Ovary (tissue), 9 donors: ENCODE results near the gene PA2G4. TPM values are rescaled to one million over a fixed set of nuclear protein-coding genes. Genes with fewer than 3 reads are reported as not detected.
"Not testable (repeated sequence)": the region's sequence is repeated elsewhere in the genome, so short reads cannot be mapped to it uniquely, and the experiment has no call there.

Experiments
- DNase-seq, 5 donors: peaks; one replicate each; pipeline ENCODE4 v3.0.0-alpha.2; 2019 to 2020
- H3K27ac ChIP-seq, 2 donors: fragments of 200-600 bp; one replicate each; pipeline versions ENCODE4 v1.5.1 to v1.8.0; 2019 to 2022
- H3K27me3 ChIP-seq: fragments of 200-600 bp; one replicate; pipeline ENCODE4 v1.8.0; 2022
- H3K36me3 ChIP-seq: fragments of 200-600 bp; sonication (generic); one replicate; pipeline ENCODE4 v1.5.1; 2019
- H3K4me1 ChIP-seq: one replicate; pipeline ENCODE4 v1.8.1; 2013; ENCODE audit warnings: mild to moderate bottlenecking, moderate library complexity; ENCODE audit not compliant: insufficient read depth
- H3K4me3 ChIP-seq: fragments of 200-600 bp; sonication (generic); one replicate; pipeline ENCODE4 v1.5.1; 2017
- H3K9me3 ChIP-seq, 2 donors: fragments of 200-600 bp in 1 of 2; sonication (generic) in 1 of 2; one replicate each; pipeline versions ENCODE4 v1.5.1 to v1.8.1; 2013 to 2019; ENCODE audit warnings: mild to moderate bottlenecking in 1 of 2, moderate library complexity in 1 of 2
- EP300 ChIP-seq: sonication (generic); formaldehyde crosslinking; IDR thresholded peaks from one replicate; pipeline ENCODE4 v1.6.1; 2017; ENCODE audit warnings: antibody characterized with exemption
- POLR2A ChIP-seq: fragments of 450-650 bp; IDR thresholded peaks from one replicate; pipeline ENCODE4 v1.6.1; 2017; ENCODE audit warnings: antibody characterized with exemption, mild to moderate bottlenecking, moderate library complexity
- WGBS, 3 donors: extraction: QIAGEN DNeasy Blood & Tissue Kit in 1 of 3; methylation state at CpG; one replicate each; pipeline versions ENCODE4 v1.1.5 to v1.1.7; 2013 to 2017; 5-methylcytosine and 5-hydroxymethylcytosine counted together
- intact Hi-C, 4 donors: fragments of 100-400 bp; cut with DNase I; formaldehyde crosslinking; loops; one replicate each; pipeline versions ENCODE4 v1.11.0 to v1.15.1; 2022 to 2023
- polyA plus RNA-seq, 2 donors: library from polyadenylated mRNA; stranded (reverse); fragments of 200-250 nt in 1 of 2; fragments of 350-450 nt in 1 of 2; fragmentation: Illumina TruSeq in 1 of 2; extraction: RNeasy Lipid Tissue Mini Kit (QIAGEN cat#74804) in 1 of 2; gene quantifications; one replicate each; pipeline ENCODE4 v1.2.3, GENCODE V29; 2013 to 2014
- total RNA-seq, 7 donors: library from RNA; depleted of rRNA in 2 of 7; stranded (reverse); fragments of >200 nt in 2 of 7; fragmentation: NEBNext Ultra II Directional in 3 of 7; extraction: Animal tissue kit (Norgen Biotek cat#: 25700) in 3 of 7; gene quantifications; one replicate each; pipeline versions ENCODE4 v1.1.0 to v1.2.4, GENCODE V29; 2016 to 2023
- TF ChIP-seq, protein P1 (sequence below), 3 donors: fragments of 450-650 bp in 2 of 3; fragments of 200-600 bp in 1 of 3; IDR thresholded peaks; one replicate each; pipeline versions ENCODE4 v1.5.1 to v1.8.0; 2016 to 2022; ENCODE audit warnings: antibody characterized with exemption in 3 of 3, mild to moderate bottlenecking in 1 of 3
- donor health status: DM: no; HTN: no; CAD: no; lungs with moderate emphysema.
- donor health status: DM: no; HTN: no; CAD: no.
- donor health status: Bipolar disorder and iron deficiency.
- donor health status: DM: yes; HTN: yes; CAD: no.
- donor health status: DM: no; HTN: no; CAD: no.
- donor health status: DM: yes; HTN: yes; CAD: no.

The PA2G4 gene
- total and polyA plus RNA-seq, 9 donors = 65.6 to 219 (median 79.7) TPM

DNA sequence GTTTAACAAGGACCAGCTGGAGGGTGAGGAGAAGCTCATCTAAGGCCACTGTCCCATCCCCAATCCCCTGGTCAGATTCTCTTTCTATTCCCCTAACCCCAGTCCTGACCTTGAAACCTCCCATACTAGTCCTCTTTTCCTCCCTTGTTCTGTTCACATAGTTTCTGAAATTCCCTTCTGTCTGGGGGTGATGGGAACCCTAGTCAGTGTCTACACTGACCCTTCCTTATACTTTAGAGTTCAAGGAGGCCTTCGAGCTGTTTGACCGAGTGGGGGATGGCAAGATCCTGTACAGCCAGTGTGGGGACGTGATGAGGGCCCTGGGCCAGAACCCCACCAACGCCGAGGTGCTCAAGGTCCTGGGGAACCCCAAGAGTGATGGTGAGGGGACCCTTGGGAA lies 50.5 kb downstream of the PA2G4 start:
- Histone ChIP-seq H3K27ac (no peak overlapping the region), H3K27me3 (no peaks in the 10 kb centered on the region), H3K9me3 (no peaks in the 10 kb centered on the region), H3K4me3 (no peak overlapping the region), H3K36me3 (no peaks in the 10 kb centered on the region), H3K4me1 (peaks cover 10% of the 10 kb centered on the region)
- TF ChIP-seq POLR2A (no peak), EP300 (no peak)
- TF ChIP-seq, protein P1, sequence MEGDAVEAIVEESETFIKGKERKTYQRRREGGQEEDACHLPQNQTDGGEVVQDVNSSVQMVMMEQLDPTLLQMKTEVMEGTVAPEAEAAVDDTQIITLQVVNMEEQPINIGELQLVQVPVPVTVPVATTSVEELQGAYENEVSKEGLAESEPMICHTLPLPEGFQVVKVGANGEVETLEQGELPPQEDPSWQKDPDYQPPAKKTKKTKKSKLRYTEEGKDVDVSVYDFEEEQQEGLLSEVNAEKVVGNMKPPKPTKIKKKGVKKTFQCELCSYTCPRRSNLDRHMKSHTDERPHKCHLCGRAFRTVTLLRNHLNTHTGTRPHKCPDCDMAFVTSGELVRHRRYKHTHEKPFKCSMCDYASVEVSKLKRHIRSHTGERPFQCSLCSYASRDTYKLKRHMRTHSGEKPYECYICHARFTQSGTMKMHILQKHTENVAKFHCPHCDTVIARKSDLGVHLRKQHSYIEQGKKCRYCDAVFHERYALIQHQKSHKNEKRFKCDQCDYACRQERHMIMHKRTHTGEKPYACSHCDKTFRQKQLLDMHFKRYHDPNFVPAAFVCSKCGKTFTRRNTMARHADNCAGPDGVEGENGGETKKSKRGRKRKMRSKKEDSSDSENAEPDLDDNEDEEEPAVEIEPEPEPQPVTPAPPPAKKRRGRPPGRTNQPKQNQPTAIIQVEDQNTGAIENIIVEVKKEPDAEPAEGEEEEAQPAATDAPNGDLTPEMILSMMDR (IDR thresholded peaks at IDR 0.05) = no peak
- DNase-seq = no peak
- intact Hi-C loops = loop anchor here in 1 of 4 donors (5.0 kb wide), 1 partner anchor 67 kb away; the partner anchor contains the start of genes NABP2 and RNF41
- WGBS, 3 donors = 84 to 87% (median 86%) methylated on average over 5 of the region's 5 CpGs

DNA sequence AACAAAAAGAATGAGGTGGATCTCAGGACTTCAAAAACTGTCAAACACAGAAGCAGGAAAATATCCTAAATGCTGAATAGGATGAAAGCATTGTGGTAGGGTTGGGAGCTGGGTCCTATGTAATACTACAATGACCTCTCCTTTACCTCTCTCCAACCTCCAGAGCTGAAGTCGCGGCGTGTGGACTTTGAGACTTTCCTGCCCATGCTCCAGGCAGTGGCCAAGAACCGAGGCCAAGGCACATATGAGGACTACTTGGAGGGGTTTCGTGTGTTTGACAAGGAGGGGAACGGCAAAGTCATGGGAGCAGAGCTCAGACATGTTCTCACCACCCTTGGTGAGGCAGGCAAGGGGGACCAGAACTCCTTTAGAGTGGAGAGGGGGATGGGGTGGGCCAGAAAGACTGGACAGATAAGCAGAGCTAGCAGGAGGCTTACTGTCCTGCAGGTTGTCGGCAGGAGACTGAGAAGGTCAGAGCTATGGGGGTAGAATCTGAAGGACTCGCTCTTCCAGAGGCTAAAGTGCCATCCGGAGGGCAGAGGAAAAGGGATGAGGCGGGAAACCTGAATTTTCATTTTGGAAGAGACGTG lies 51.0 kb downstream of the PA2G4 start:
- no peak for DNase-seq
- Histone ChIP-seq H3K27me3 (no peaks in the 10 kb centered on the region), H3K4me3 (no peak overlapping the region), H3K4me1 (peaks cover 11% of the 10 kb centered on the region), H3K27ac (no peak overlapping the region), H3K36me3 (no peaks in the 10 kb centered on the region), H3K9me3 (no peaks in the 10 kb centered on the region)
- TF ChIP-seq, protein P1 (IDR thresholded peaks at IDR 0.05) = no peak
- TF ChIP-seq POLR2A (no peak), EP300 (no peak)
- intact Hi-C loops = loop anchor here in 1 of 4 donors (5.0 kb wide), 1 partner anchor 67 kb away; the partner anchor contains the start of genes NABP2 and RNF41
- 92 to 94% (median 93%) methylated on average over 11 of the region's 11 CpGs for WGBS, 3 donors

DNA sequence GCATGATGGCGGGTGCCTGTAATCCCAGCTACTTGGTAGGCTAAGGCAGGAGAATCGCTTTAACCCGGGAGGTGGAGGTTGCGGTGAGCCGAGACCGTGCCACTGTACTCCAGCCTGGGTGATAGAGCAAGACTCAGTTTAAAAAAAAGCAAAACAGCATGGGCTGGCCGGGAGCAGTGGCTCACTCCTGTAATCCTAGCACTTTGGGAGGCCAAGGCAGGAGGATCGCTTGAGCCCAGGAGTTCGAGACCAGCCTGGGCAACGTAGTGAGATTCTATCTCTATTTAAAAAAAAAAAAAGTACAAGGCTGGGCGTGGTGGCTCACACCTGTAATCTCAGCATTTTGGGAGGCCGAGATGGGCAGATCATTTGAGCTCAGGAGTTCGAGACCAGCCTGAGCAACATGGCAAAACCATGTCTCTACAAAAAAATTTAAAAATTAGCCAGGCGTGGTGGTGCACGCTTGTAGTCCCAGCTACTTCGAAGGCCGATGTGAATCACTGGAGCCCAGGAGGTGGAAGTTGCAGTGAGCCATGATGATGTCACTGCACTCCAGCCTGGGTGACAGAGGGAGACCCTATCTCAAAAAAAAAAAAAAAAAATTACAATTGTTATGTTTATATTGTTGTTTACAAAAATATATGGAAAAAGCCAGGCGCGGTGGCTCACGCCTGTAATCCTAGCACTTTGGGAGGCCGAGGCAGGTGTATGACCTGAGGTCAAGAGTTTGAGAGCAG lies 52.3 kb downstream of the PA2G4 start:
- intact Hi-C loops = loop anchor here in 1 of 4 donors (5.0 kb wide), 1 partner anchor 66 kb away; the partner anchor contains the start of genes NABP2 and RNF41
- DNase-seq, H3K9me3 ChIP-seq, H3K4me1 ChIP-seq, H3K36me3 ChIP-seq, H3K27me3 ChIP-seq: not testable (repeated sequence)
- H3K27ac ChIP-seq = peak overlapping the region; percentile 82 to 91
- WGBS, 3 donors = 86 to 89% (median 87%) methylated on average over 21 of the region's 21 CpGs
- peak overlapping the region; percentile 97 for H3K4me3 ChIP-seq

DNA sequence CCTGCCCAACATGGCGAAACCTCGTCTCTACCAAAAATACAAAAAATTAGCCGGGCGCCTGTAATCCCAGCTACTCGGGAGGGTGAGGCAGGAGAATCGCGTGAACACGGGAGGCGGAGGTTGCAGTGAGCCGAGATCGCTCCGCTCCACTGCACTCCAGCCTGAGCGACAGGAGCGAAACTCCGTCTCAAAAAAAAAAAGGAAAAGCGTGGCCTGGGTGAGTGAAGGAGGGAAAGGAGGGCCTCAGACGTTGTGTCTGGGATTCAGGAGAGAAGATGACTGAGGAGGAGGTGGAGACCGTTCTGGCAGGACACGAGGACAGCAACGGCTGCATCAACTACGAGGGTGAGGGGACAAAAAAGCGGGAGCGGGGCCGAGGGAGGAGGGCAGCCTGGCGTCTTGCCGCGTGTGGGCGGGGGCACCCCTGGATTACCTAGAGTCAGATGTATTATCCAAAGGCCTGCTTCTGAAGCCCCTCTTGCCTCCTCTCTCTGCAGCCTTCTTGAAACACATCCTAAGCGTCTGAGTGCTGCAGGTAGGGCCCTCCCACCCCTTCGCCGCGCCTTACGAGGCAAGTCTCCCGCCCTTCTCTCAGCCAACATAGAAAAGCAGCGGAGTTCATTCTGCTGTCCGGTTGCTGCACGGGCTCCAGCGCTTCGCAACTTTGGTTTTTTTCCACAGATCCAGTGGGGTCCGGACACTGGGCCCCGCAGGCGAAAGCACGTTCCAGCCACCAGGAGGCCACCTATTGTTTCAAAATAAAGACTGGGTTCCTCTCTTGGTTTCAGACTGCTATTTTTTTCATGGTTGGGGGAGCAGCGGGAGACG lies 53.1 kb downstream of the PA2G4 start:
- WGBS, 3 donors = 2 to 4% (median 3%) methylated on average over 45 of the region's 45 CpGs
- peaks cover 9% of the 10 kb centered on the region for H3K4me1 ChIP-seq
- H3K4me3 ChIP-seq = peak overlapping the region; percentile 97

More for the DNA sequence above, 53.1 kb downstream of the PA2G4 start:
- Histone ChIP-seq H3K9me3 (no peaks in the 10 kb centered on the region), H3K36me3 (no peaks in the 10 kb centered on the region), H3K27me3 (no peaks in the 10 kb centered on the region), H3K27ac (peak overlapping the region; percentile 82 to 91)
- TF ChIP-seq POLR2A (no peak), EP300 (no peak)
- TF ChIP-seq, protein P1 (IDR thresholded peaks at IDR 0.05) = peak; percentile 44 to 91 (median 88)
- DNase-seq = peak; percentile 84 to 92 (median 87)
- intact Hi-C loops = loop anchor here in 2 of 4 donors (2.0 to 5.0 kb wide), 3 partner anchors 31 to 65 kb away; partner anchors contain the start of genes NABP2 (in 1 of the 2) and RNF41 (in 1 of the 2)
